Heart right ventricle (tissue), 16 donors: ENCODE results near the gene HAGHL. TPM values are rescaled to one million over a fixed set of nuclear protein-coding genes. Genes with fewer than 3 reads are reported as not detected.

Source experiments
- ATAC-seq, 8 donors: fragments of 200-7000 bp; cut with Tn5 transposase; one replicate each; pipeline ENCODE4 v1.9.1; 2020; ENCODE audit warnings: mild to moderate bottlenecking in 8 of 8, moderate library complexity in 8 of 8, moderate number of reproducible peaks in 1 of 8
- DNase-seq, 2 donors: peaks; one replicate each; pipeline ENCODE4 v3.0.0-alpha.2; 2020
- H3K27ac ChIP-seq, 10 donors: fragments of 200-600 bp; sonication (generic) in 2 of 10; one replicate each; pipeline versions ENCODE4 v1.5.0 to v1.8.0; 2020 to 2022; ENCODE audit warnings: mild to moderate bottlenecking in 3 of 10
- H3K27me3 ChIP-seq, 7 donors: fragments of 200-600 bp; one replicate each; pipeline ENCODE4 v1.8.0; 2021 to 2022; ENCODE audit warnings: mild to moderate bottlenecking in 2 of 7
- H3K36me3 ChIP-seq, 9 donors: fragments of 200-600 bp; sonication (generic) in 1 of 9; one replicate each; pipeline versions ENCODE4 v1.5.0 to v1.8.0; 2020 to 2022; ENCODE audit warnings: mild to moderate bottlenecking in 2 of 9
- H3K4me1 ChIP-seq, 9 donors: fragments of 200-600 bp; sonication (generic) in 1 of 9; one replicate each; pipeline versions ENCODE4 v1.5.0 to v1.8.0; 2020 to 2022; ENCODE audit warnings: mild to moderate bottlenecking in 4 of 9
- H3K4me3 ChIP-seq, 10 donors: fragments of 200-600 bp; sonication (generic) in 2 of 10; one replicate each; pipeline versions ENCODE4 v1.5.0 to v1.8.0; 2020 to 2022; ENCODE audit warnings: mild to moderate bottlenecking in 7 of 10, moderate library complexity in 2 of 10
- H3K9me3 ChIP-seq, 11 donors: fragments of 200-600 bp in 10 of 11; sonication (generic) in 2 of 11; one replicate each; pipeline versions ENCODE4 v1.5.0 to v1.8.0; 2013 to 2022; ENCODE audit warnings: mild to moderate bottlenecking in 2 of 11, control low read depth in 1 of 11, moderate library complexity in 1 of 11
- CTCF ChIP-seq, 9 donors: fragments of 200-600 bp; sonication (generic) in 2 of 9; IDR thresholded peaks; one replicate each; pipeline versions ENCODE4 v1.5.0 to v1.8.0; 2021 to 2022; ENCODE audit warnings: antibody characterized with exemption in 9 of 9, mild to moderate bottlenecking in 5 of 9, moderate library complexity in 1 of 9
- WGBS, 2 donors: extraction: QIAGEN DNeasy Blood & Tissue Kit; methylation state at CpG; one replicate each; pipeline ENCODE4 v1.1.7; 2013; ENCODE audit warnings: inconsistent platforms in 1 of 2; 5-methylcytosine and 5-hydroxymethylcytosine counted together
- intact Hi-C, 10 donors: fragments of 100-400 bp; cut with DNase I; formaldehyde crosslinking; loops; one replicate each; pipeline versions ENCODE4 v1.11.1 to v1.14.2; 2022
- polyA plus RNA-seq, 2 donors: library from polyadenylated mRNA; stranded (reverse); fragments of 200-250 nt; gene quantifications; one replicate each; pipeline ENCODE4 v1.2.3, GENCODE V29; 2013
- total RNA-seq, 10 donors: library from RNA; stranded (reverse); fragmentation: NEBNext Ultra II Directional in 3 of 10; extraction: Animal tissue kit (Norgen Biotek cat#: 25700) in 3 of 10; gene quantifications; one replicate each; pipeline versions ENCODE4 v1.2.1 to v1.2.4, GENCODE V29; 2021 to 2023
- donor health status: Arrhythmogenic right ventricular cardiomyopathy.
- donor health status: ischemic (EF 13 %, LVEDD 7.1; RV severe dilation, severe dysfunction).
- donor health status: healthy with polysubstance abuse.
- donor health status: DM: no; HTN: yes; CAD: no.
- donor health status: DM: no; HTN: no; CAD: no.
- donor health status: ischemic (EF 25% LVEDD 6.9; RV normal size, moderate dysfunction).
- donor health status: ischemic (EF 25% LVEDD 5.7; RV mildly dilated, moderate dysfunction).
- donor health status: healthy.
- donor health status: DM: yes; HTN: yes; CAD: no.
- donor health status: Ischemic cardiomyopathy.
- donor health status: ischemic (EF 35%, LVEDD 5.7; RV mildly dilated, moderate dysfunction).
- donor health status: nonischemic (EF 11% LVEDD 7.7; RV severe dilation, severe dysfunction).
- donor health status: DM: yes; HTN: yes; CAD: no.
- donor health status: PGD.
- donor health status: ischemic (EF 29% LVEDD 5.4; RV normal size, mild dysfunction).
- donor health status: nonischemic (EF 23%, LVEDD 6.1; RV moderate dilation, normal function).

Gene HAGHL
- total and polyA plus RNA-seq, 12 donors: 5.1 to 80.0 (median 10.9) TPM

GRCh38 chr16:764848-765487 is 38.1 kb downstream of the HAGHL start:
- intact Hi-C loops: no loop called here
- no peak overlapping the region for H3K27ac ChIP-seq
- TF ChIP-seq CTCF (IDR thresholded peaks at IDR 0.05): no peak
- H3K4me3 ChIP-seq: no peak overlapping the region
- H3K27me3 ChIP-seq: peaks cover 7 to 33% (median 11%) of the 10 kb centered on the region in 7 donors
- DNase-seq (no peak), ATAC-seq (no peak)
- no peaks in the 10 kb centered on the region for H3K36me3 ChIP-seq
- WGBS, 2 donors: 86% methylated on average over 38 of the region's 38 CpGs
- no peaks in the 10 kb centered on the region for H3K4me1 ChIP-seq
- H3K9me3 ChIP-seq: no peaks in the 10 kb centered on the region

- ATAC-seq: no peak
- H3K4me3 ChIP-seq: no peak overlapping the region
- WGBS, 2 donors: 92% methylated on average over 23 to 29 of the region's 29 CpGs
- no peak overlapping the region for H3K27ac ChIP-seq
- DNase-seq: no peak
- intact Hi-C loops: no loop called here
- no peak for TF ChIP-seq CTCF (IDR thresholded peaks at IDR 0.05)
- no peaks in the 10 kb centered on the region for H3K36me3 ChIP-seq
- peaks cover 7 to 32% (median 11%) of the 10 kb centered on the region in 7 donors for H3K27me3 ChIP-seq
- H3K9me3 ChIP-seq: no peaks in the 10 kb centered on the region
- H3K4me1 ChIP-seq: no peaks in the 10 kb centered on the region
These were observed 38.6 kb downstream of the HAGHL start for GRCh38 chr16:765488-765865.

GRCh38 chr16:766008-766819 is 39.3 kb downstream of the HAGHL start:
- no peak overlapping the region for H3K4me3 ChIP-seq
- no peak overlapping the region for H3K27ac ChIP-seq
- no peaks in the 10 kb centered on the region for H3K4me1 ChIP-seq
- DNase-seq (no peak), ATAC-seq (no peak)
- TF ChIP-seq CTCF (IDR thresholded peaks at IDR 0.05): no peak
- 86 to 90% methylated on average over 29 of the region's 29 CpGs for WGBS, 2 donors
- intact Hi-C loops: no loop called here
- no peaks in the 10 kb centered on the region for H3K9me3 ChIP-seq
- H3K36me3 ChIP-seq: no peaks in the 10 kb centered on the region
- H3K27me3 ChIP-seq: peaks cover 7 to 27% (median 11%) of the 10 kb centered on the region in 7 donors

GRCh38 chr16:766820-767640 is 40.1 kb downstream of the HAGHL start:
- no peak overlapping the region for H3K4me3 ChIP-seq
- H3K27ac ChIP-seq: no peak overlapping the region
- no peaks in the 10 kb centered on the region for H3K4me1 ChIP-seq
- H3K9me3 ChIP-seq: no peaks in the 10 kb centered on the region
- H3K27me3 ChIP-seq: peaks cover 5 to 19% (median 10%) of the 10 kb centered on the region in 7 donors
- no peak for DNase-seq
- WGBS, 2 donors: 74 to 75% methylated on average over 35 to 39 of the region's 48 CpGs
- TF ChIP-seq CTCF (IDR thresholded peaks at IDR 0.05): no peak
- intact Hi-C loops: no loop called here
- ATAC-seq: no peak
- no peaks in the 10 kb centered on the region for H3K36me3 ChIP-seq
